Left ventricle myocardium inferior (tissue), 1 donor: ENCODE results near the gene TTC14. TPM values are rescaled to one million over a fixed set of nuclear protein-coding genes. Genes with fewer than 3 reads are reported as not detected.
"Not testable (repeated sequence)": the region's sequence is repeated elsewhere in the genome, so short reads cannot be mapped to it uniquely, and the experiment has no call there.

Experiments
- DNase-seq: peaks from one replicate; pipeline ENCODE4 v3.0.0-alpha.2; 2020
- H3K27ac ChIP-seq: fragments of 200-600 bp; replicated peaks from 2 replicates; pipeline ENCODE4 v1.8.0; 2021
- H3K27me3 ChIP-seq: fragments of 200-600 bp; 2 replicates; pipeline ENCODE4 v1.8.0; 2021; ENCODE audit warnings: low read depth
- H3K36me3 ChIP-seq: fragments of 200-600 bp; 2 replicates; pipeline ENCODE4 v1.8.0; 2021
- H3K4me1 ChIP-seq: fragments of 200-600 bp; 2 replicates; pipeline ENCODE4 v1.8.0; 2021
- H3K4me3 ChIP-seq: fragments of 200-600 bp; 2 replicates; pipeline ENCODE4 v1.8.0; 2021; ENCODE audit warnings: mild to moderate bottlenecking, moderate library complexity
- H3K9me3 ChIP-seq: fragments of 200-600 bp; replicated peaks from 2 replicates; pipeline ENCODE4 v1.8.0; 2021
- intact Hi-C: fragments of 100-400 bp; cut with micrococcal nuclease; formaldehyde crosslinking; loops from one replicate; pipeline ENCODE4 v1.11.0; 2022
- total RNA-seq: library from RNA; stranded (reverse); fragmentation: NEBNext Ultra II Directional; extraction: Animal tissue kit (Norgen Biotek cat#: 25700); gene quantifications from one replicate; pipeline ENCODE4 v1.2.1, GENCODE V29; 2021
- TF ChIP-seq, protein P1 (sequence below): fragments of 200-600 bp; IDR thresholded peaks from 2 replicates; pipeline ENCODE4 v1.8.0; 2021; ENCODE audit warnings: antibody characterized with exemption, mild to moderate bottlenecking, borderline replicate concordance
- donor health status: DM: no; HTN: yes; CAD: no; lungs with severe emphysema.

Gene TTC14
- total RNA-seq, 1 donor from 2014 or later = 13.7 TPM

DNA sequence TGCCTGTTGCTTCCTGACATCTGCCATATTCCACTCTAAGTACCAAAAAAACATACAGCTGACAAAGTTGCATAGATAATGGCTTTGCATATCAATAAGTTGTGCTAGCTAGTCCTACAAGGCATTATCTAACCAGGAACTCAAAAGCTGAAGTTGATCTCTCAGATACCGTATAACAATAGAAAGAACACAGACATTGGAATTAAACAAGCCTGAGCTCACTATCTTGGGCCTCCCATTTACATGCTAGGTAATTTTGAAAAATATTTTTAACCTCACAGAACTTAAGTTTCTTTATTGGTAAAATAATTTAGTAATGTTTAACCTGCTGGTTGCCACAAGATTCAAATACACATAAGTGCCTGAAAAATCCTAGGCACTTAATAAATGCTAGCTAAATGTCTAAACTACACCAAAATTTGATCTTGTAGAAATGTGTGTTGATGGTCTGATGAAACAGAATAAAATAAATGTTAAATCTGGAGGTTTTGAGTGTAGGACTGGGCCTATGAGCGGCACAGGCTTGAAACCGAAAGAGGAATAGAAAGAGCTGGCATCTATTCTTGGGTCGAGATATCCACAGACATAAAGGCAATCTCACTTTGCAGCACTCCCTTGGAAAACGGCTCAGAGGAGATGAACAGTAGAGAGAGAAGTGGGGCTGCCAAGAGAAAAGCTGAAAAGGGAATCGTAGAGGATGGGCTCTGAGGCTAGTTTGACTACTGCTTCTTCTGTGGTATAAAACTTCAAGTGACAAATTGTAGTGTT, 29.9 kb upstream of the TTC14 start:
- H3K27ac ChIP-seq = no peak overlapping the region
- H3K27me3 ChIP-seq = peaks cover 6% of the 10 kb centered on the region
- H3K9me3 ChIP-seq = no peaks in the 10 kb centered on the region
- no peaks in the 10 kb centered on the region for H3K36me3 ChIP-seq
- H3K4me3 ChIP-seq = no peak overlapping the region
- DNase-seq = no peak
- H3K4me1 ChIP-seq = no peaks in the 10 kb centered on the region
- intact Hi-C loops = no loop called here
- TF ChIP-seq, protein P1, sequence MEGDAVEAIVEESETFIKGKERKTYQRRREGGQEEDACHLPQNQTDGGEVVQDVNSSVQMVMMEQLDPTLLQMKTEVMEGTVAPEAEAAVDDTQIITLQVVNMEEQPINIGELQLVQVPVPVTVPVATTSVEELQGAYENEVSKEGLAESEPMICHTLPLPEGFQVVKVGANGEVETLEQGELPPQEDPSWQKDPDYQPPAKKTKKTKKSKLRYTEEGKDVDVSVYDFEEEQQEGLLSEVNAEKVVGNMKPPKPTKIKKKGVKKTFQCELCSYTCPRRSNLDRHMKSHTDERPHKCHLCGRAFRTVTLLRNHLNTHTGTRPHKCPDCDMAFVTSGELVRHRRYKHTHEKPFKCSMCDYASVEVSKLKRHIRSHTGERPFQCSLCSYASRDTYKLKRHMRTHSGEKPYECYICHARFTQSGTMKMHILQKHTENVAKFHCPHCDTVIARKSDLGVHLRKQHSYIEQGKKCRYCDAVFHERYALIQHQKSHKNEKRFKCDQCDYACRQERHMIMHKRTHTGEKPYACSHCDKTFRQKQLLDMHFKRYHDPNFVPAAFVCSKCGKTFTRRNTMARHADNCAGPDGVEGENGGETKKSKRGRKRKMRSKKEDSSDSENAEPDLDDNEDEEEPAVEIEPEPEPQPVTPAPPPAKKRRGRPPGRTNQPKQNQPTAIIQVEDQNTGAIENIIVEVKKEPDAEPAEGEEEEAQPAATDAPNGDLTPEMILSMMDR = no peak

DNA sequence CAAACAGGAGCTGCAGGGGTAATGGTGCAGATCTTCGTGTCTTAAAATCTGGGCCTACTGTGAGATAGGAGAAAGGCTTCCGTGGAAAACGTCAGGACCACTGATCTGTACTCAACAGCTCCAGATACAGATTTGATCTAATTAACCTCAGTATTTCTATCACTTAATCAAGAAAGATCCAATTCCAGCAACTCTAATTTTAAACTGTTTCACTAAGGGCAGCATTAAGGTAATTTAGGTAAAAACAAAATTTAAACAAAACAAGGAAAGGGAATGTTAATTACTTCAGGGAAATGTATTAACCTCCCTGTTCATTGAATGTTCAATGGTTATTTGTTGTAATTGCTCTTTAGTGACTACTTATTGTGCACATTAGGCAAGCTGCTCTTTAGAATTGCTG, 26.4 kb upstream of the TTC14 start:
- intact Hi-C loops = no loop called here
- H3K4me3 ChIP-seq = no peak overlapping the region
- H3K9me3 ChIP-seq = no peaks in the 10 kb centered on the region
- TF ChIP-seq, protein P1 = no peak
- H3K36me3 ChIP-seq = no peaks in the 10 kb centered on the region
- H3K27ac ChIP-seq = no peak overlapping the region
- no peaks in the 10 kb centered on the region for H3K4me1 ChIP-seq
- DNase-seq = no peak
- peaks cover under 1% of the 10 kb centered on the region for H3K27me3 ChIP-seq

DNA sequence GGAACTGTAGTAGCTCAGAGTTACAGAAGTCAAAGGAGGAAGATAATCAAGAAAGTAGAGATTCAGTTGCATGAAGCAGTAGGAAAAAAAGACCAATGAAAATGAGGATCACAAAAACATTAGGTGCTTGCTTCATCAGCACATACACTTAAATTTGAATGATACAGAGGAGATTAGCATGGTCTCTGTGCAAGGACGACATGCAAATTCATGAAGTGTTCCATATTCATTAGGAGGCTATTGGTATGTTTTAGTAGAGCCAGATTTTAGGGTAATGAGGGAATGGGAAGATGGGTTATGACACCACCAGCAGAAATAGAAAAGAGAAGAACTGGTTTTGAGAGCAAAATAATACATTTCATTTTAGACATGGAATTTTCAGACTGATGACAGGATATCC, 21.0 kb upstream of the TTC14 start:
- Histone ChIP-seq H3K36me3 (no peaks in the 10 kb centered on the region), H3K9me3 (no peaks in the 10 kb centered on the region), H3K27me3 (peaks cover 30% of the 10 kb centered on the region), H3K4me3 (no peak overlapping the region), H3K27ac (no peak overlapping the region), H3K4me1 (no peaks in the 10 kb centered on the region)
- intact Hi-C loops = no loop called here
- no peak for DNase-seq
- TF ChIP-seq, protein P1 = no peak

DNA sequence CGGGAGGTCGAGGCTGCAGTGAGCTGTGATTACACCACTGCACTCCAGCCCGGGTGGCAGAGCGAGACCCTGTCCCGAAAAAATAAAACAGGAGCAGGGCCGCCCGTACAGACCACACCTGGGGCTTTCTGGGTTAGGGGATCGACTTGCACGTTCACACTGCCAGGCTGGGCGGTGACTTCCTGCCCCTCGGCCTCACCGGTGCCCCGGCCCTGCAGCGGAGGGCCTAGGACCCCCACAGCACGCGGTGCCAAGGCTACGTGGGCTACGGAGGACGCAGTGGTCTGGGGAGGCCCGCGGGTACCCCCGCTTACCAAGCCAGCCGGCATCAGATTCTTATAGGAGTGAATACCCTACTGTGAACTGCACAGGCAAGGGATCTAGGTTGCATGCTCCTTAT, 11.6 kb upstream of the TTC14 start:
- Histone ChIP-seq H3K27ac (no peak overlapping the region), H3K4me3 (no peak overlapping the region), H3K27me3 (peaks cover 52% of the 10 kb centered on the region), H3K36me3 (no peaks in the 10 kb centered on the region), H3K4me1 (no peaks in the 10 kb centered on the region), H3K9me3 (no peaks in the 10 kb centered on the region)
- intact Hi-C loops = no loop called here
- TF ChIP-seq, protein P1 = no peak
- no peak for DNase-seq

DNA sequence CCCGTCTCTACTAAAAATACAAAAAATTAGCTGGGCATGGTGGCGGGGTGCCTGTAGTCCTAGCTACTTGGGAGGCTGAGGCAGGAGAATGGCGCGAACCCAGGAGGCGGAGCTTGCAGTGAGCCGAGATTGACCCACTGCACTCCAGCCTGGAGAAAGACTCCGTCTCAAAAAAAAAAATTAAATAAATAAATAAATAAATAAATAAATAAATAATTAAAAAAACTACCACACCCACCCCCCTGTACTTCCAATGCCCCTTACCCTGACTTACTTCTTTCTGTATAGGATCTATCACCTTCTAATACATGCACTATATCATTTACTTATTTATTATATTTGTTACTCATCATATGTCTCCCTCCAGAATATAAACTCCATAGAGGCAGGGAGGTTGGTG, 8.3 kb upstream of the TTC14 start:
- intact Hi-C loops = not testable (repeated sequence)

More for the DNA sequence above, 8.3 kb upstream of the TTC14 start:
- H3K4me1 ChIP-seq, DNase-seq, H3K27ac ChIP-seq, H3K4me3 ChIP-seq, H3K9me3 ChIP-seq, H3K36me3 ChIP-seq: not testable (repeated sequence)
- peaks cover 43% of the 10 kb centered on the region for H3K27me3 ChIP-seq
